ENCODE results near the gene CACNA1S. TPM values are rescaled to one million over a fixed set of nuclear protein-coding genes. Genes with fewer than 3 reads are reported as not detected.
A peak's percentile ranks its signal among the peaks of the same experiment; 100 is the strongest.

The CACNA1S gene
- total and polyA plus RNA-seq, 2 of the 13 experiments (the other 11 are each of a cell fraction or from before 2014, with no cell fraction given), result not detected

- TF ChIP-seq MTERF4 (CRISPR knock-in tag; IDR thresholded peaks at IDR 0.05) (no peak), ETV6 (CRISPR knock-in tag; conservative IDR thresholded peaks at IDR 0.05) (no peak), AFF4 (CRISPR knock-in tag; IDR thresholded peaks at IDR 0.05) (no peak), ATF1 (CRISPR knock-in tag; IDR thresholded peaks at IDR 0.05) (no peak), TEAD3 (CRISPR knock-in tag; optimal IDR thresholded peaks at IDR 0.05; ENCODE audit: borderline replicate concordance) (no peak), ASH2L (IDR thresholded peaks at IDR 0.05; ENCODE audit: insufficient read length, low read depth, low read length) (no peak), PREB (CRISPR knock-in tag; IDR thresholded peaks at IDR 0.05) (no peak), ZMYM4 (CRISPR knock-in tag; IDR thresholded peaks at IDR 0.05) (no peak; the same call in 1 of the 2 replicates), NR3C1 (CRISPR knock-in tag; IDR thresholded peaks at IDR 0.05) (no peak), ARNT (IDR thresholded peaks at IDR 0.05) (no peak), MZF1 (CRISPR knock-in tag; IDR thresholded peaks at IDR 0.05; ENCODE audit: borderline replicate concordance) (no peak), BRCA1 (CRISPR knock-in tag; IDR thresholded peaks at IDR 0.05) (no peak), EHMT2 (IDR thresholded peaks at IDR 0.05; ENCODE audit: borderline replicate concordance, low read depth, low read length) (no peak), ZNF776 (CRISPR knock-in tag; IDR thresholded peaks at IDR 0.05) (no peak), HOXA5 (CRISPR knock-in tag; IDR thresholded peaks at IDR 0.05) (0 out of 2 replicates have a peak, but pooled peaks have one; percentile 47), SNAPC4 (CRISPR knock-in tag; IDR thresholded peaks at IDR 0.05) (no peak), SUZ12 (IDR thresholded peaks at IDR 0.05; ENCODE audit: low read depth, low read length) (no peak), SALL2 (CRISPR knock-in tag; IDR thresholded peaks at IDR 0.05) (no peak), CBX5 (CRISPR knock-in tag; IDR thresholded peaks at IDR 0.05; ENCODE audit: borderline replicate concordance) (no peak), SP4 (CRISPR knock-in tag; IDR thresholded peaks at IDR 0.05) (peak; percentile 66; the same call in 1 of the 2 replicates)
These were observed 42.4 kb upstream of the CACNA1S start, which contains the start of gene TMEM9 (continued) for GRCh38 chr1:201154389-201155165.
